OCI-LY1 (cell line): ENCODE results near the gene ACE2.
A peak's percentile ranks its signal among the peaks of the same experiment; 100 is the strongest.

Experiments used
- H2AFZ ChIP-seq: fragments of 200-600 bp; sonication (generic), shearing (Covaris generic); 2 replicates; pipeline ENCODE4 v1.6.0; 2014; ENCODE audit warnings: antibody characterized with exemption, mild to moderate bottlenecking, low read length
- H3F3A ChIP-seq: fragments of 200-600 bp; sonication (generic), shearing (Covaris generic); 2 replicates; pipeline ENCODE4 v1.6.0; 2014; ENCODE audit warnings: mild to moderate bottlenecking, antibody characterized with exemption, low read length, moderate library complexity; ENCODE audit not compliant: insufficient read depth
- H3K27ac ChIP-seq: fragments of 200-600 bp; sonication (generic); 2 replicates; pipeline ENCODE4 v1.5.1; 2014; ENCODE audit warnings: low read length, mixed run types, mild to moderate bottlenecking, low read depth; ENCODE audit not compliant: poor library complexity, severe bottlenecking
- H3K27me3 ChIP-seq: fragments of 200-600 bp; sonication (generic); 2 replicates; pipeline ENCODE4 v1.6.0; 2014; ENCODE audit warnings: antibody characterized with exemption, mild to moderate bottlenecking, low read length, moderate library complexity; ENCODE audit not compliant: insufficient read depth
- H3K36me3 ChIP-seq: fragments of 200-600 bp; sonication (generic); 2 replicates; pipeline ENCODE4 v1.6.1; 2014; ENCODE audit warnings: mild to moderate bottlenecking, antibody characterized with exemption, low read length, moderate library complexity, mixed read lengths; ENCODE audit not compliant: insufficient read depth
- H3K4me1 ChIP-seq: fragments of 200-600 bp; sonication (generic); 2 replicates; pipeline ENCODE4 v1.5.1; 2014; ENCODE audit warnings: mild to moderate bottlenecking, low read length, moderate library complexity; ENCODE audit not compliant: insufficient read depth, severe bottlenecking
- H3K4me2 ChIP-seq: fragments of 200-600 bp; sonication (generic), shearing (Covaris generic); 2 replicates; pipeline ENCODE4 v1.6.1; 2014; ENCODE audit warnings: low read length
- H3K4me3 ChIP-seq: fragments of 200-600 bp; sonication (generic); 2 replicates; pipeline ENCODE4 v1.5.1; 2014; ENCODE audit warnings: low read length, low read depth, mild to moderate bottlenecking, mixed read lengths; ENCODE audit not compliant: poor library complexity, severe bottlenecking
- H3K79me2 ChIP-seq: fragments of 200-600 bp; shearing (Covaris generic); 2 replicates; pipeline ENCODE4 v1.6.1; 2016; ENCODE audit warnings: mixed run types, low read length, mixed read lengths; ENCODE audit not compliant: insufficient read depth
- H3K9ac ChIP-seq: fragments of 200-600 bp; sonication (generic), shearing (Covaris generic); 2 replicates; pipeline ENCODE4 v1.6.1; 2014; ENCODE audit warnings: mild to moderate bottlenecking, low read length, mixed read lengths
- H3K9me2 ChIP-seq: fragments of 200-600 bp; sonication (generic), shearing (Covaris generic); 2 replicates; pipeline ENCODE4 v1.6.1; 2014; ENCODE audit warnings: low read depth, mild to moderate bottlenecking, low read length, mixed read lengths
- H3K9me3 ChIP-seq: fragments of 200-600 bp; shearing (Covaris generic); 2 replicates; pipeline ENCODE4 v1.6.1; 2014; ENCODE audit warnings: low read length, mixed read lengths
- H4K20me1 ChIP-seq: fragments of 200-600 bp; sonication (generic), shearing (Covaris generic); 2 replicates; pipeline ENCODE4 v1.6.0; 2016; ENCODE audit warnings: mild to moderate bottlenecking, low read length; ENCODE audit not compliant: insufficient read depth
- EZH2 ChIP-seq: fragments of 200-600 bp; sonication (generic), shearing (Covaris generic); IDR thresholded peaks from 2 replicates; pipeline ENCODE4 v1.8.0; 2017; ENCODE audit warnings: borderline replicate concordance, mixed run types, mild to moderate bottlenecking, antibody characterized with exemption, low read length, moderate library complexity, mixed read lengths
- TF ChIP-seq, protein P1 (sequence below): fragments of 200-600 bp; sonication (generic), shearing (Covaris generic); IDR thresholded peaks from 2 replicates; pipeline ENCODE4 v1.5.1; 2017; ENCODE audit warnings: mild to moderate bottlenecking, antibody characterized with exemption, low read length, moderate library complexity, mixed read lengths

The ACE2 gene

DNA sequence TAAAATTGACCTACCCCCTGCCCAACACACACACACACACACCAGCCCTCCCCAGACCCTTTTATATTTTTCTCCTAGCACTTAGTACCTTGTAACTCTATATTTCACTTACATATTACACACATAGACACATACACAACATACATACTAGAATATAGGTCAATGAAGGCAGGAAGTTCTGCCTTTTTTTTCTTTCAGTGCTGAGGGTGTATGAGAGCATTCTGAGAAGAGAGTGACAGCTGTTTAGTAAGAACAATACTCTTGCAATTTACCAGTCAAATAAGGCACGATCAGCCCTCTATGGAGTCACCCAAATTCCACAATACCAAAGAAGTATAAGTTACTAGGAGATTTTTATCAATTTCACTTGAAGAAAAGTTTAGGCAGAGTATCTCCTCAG is 33.5 kb downstream of the ACE2 start:
- no peaks in the 10 kb centered on the region for H3K36me3 ChIP-seq
- H2AFZ ChIP-seq = no peak overlapping the region
- TF ChIP-seq, protein P1, sequence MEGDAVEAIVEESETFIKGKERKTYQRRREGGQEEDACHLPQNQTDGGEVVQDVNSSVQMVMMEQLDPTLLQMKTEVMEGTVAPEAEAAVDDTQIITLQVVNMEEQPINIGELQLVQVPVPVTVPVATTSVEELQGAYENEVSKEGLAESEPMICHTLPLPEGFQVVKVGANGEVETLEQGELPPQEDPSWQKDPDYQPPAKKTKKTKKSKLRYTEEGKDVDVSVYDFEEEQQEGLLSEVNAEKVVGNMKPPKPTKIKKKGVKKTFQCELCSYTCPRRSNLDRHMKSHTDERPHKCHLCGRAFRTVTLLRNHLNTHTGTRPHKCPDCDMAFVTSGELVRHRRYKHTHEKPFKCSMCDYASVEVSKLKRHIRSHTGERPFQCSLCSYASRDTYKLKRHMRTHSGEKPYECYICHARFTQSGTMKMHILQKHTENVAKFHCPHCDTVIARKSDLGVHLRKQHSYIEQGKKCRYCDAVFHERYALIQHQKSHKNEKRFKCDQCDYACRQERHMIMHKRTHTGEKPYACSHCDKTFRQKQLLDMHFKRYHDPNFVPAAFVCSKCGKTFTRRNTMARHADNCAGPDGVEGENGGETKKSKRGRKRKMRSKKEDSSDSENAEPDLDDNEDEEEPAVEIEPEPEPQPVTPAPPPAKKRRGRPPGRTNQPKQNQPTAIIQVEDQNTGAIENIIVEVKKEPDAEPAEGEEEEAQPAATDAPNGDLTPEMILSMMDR = no peak
- TF ChIP-seq EZH2 = no peak
- no peaks in the 10 kb centered on the region for H3K9me2 ChIP-seq
- no peaks in the 10 kb centered on the region for H3K27me3 ChIP-seq
- H4K20me1 ChIP-seq = no peaks in the 10 kb centered on the region
- H3K4me3 ChIP-seq = no peak overlapping the region
- no peak overlapping the region for H3K9ac ChIP-seq
- no peaks in the 10 kb centered on the region for H3F3A ChIP-seq
- H3K79me2 ChIP-seq = no peaks in the 10 kb centered on the region
- no peak overlapping the region for H3K27ac ChIP-seq
- no peak overlapping the region for H3K4me2 ChIP-seq
- H3K9me3 ChIP-seq = no peaks in the 10 kb centered on the region
- no peaks in the 10 kb centered on the region for H3K4me1 ChIP-seq

DNA sequence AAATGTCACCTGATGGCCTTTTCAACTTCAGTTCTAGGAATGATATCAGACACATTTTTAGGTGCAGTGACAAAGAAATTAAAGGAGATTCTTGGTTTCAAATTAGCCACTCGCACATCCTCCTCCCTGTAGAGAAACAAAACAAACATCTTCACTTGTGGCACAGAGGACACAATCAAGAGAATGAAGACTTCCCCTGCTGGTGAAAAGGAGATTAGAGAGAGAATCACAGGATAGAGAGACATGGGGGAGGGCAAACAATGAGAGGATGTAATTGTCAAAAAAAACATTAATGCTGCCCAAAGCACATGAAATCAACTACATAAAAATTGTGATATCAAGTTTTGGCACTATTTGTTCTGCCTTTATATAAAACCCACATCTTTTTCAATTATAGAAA is 34.5 kb downstream of the ACE2 start:
- Histone ChIP-seq H3K27ac (no peak overlapping the region), H4K20me1 (no peaks in the 10 kb centered on the region), H3K9me2 (no peaks in the 10 kb centered on the region), H3K9me3 (no peaks in the 10 kb centered on the region), H3K9ac (no peak overlapping the region), H3K79me2 (no peaks in the 10 kb centered on the region), H3K27me3 (no peaks in the 10 kb centered on the region), H2AFZ (no peak overlapping the region), H3K36me3 (no peaks in the 10 kb centered on the region), H3F3A (no peaks in the 10 kb centered on the region), H3K4me3 (no peak overlapping the region), H3K4me2 (no peak overlapping the region), H3K4me1 (no peaks in the 10 kb centered on the region)
- no peak for TF ChIP-seq EZH2
- TF ChIP-seq, protein P1 = no peak

DNA sequence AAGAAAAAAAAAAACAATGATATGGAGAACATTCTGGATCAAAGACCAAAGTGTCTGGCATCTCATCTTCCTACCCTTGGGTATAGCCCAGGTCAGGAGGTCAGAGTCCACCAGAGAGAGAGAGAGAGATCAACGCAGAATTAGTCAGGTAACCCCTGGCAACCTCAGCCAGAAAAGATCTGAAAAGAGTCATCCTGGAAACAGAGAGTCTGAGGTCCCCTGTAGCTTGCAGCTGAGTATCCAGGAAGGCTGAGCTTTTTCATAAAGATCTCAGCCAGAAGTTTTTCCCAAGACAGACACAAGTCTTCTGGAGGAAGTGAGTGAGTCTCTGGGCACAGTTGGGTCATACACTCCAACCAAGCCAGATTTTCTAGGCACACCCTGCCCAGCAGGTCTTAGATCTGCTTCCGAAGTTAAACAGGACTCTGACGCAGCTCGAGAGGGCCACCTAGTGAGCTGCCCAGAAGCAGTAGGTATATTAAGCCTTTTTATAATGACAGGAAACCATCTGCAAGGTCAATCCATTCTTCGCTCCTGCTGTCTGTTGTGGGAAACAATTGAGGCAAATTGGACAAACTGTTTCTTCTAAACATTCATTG is 35.7 kb downstream of the ACE2 start:
- Histone ChIP-seq H3K36me3 (no peaks in the 10 kb centered on the region), H2AFZ (no peak overlapping the region), H3K79me2 (no peaks in the 10 kb centered on the region), H3K4me1 (no peaks in the 10 kb centered on the region), H3K4me2 (no peak overlapping the region), H3K27ac (no peak overlapping the region), H3K9me3 (no peaks in the 10 kb centered on the region), H3K27me3 (no peaks in the 10 kb centered on the region), H3K9ac (no peak overlapping the region), H3F3A (no peaks in the 10 kb centered on the region), H3K4me3 (no peak overlapping the region), H3K9me2 (no peaks in the 10 kb centered on the region), H4K20me1 (no peaks in the 10 kb centered on the region)
- TF ChIP-seq EZH2 = no peak
- TF ChIP-seq, protein P1 = peak; percentile 53
